Measurements from ENCODE around the gene NEIL3.
A peak's percentile ranks its signal among the peaks of the same experiment; 100 is the strongest.

The NEIL3 gene, protein sequence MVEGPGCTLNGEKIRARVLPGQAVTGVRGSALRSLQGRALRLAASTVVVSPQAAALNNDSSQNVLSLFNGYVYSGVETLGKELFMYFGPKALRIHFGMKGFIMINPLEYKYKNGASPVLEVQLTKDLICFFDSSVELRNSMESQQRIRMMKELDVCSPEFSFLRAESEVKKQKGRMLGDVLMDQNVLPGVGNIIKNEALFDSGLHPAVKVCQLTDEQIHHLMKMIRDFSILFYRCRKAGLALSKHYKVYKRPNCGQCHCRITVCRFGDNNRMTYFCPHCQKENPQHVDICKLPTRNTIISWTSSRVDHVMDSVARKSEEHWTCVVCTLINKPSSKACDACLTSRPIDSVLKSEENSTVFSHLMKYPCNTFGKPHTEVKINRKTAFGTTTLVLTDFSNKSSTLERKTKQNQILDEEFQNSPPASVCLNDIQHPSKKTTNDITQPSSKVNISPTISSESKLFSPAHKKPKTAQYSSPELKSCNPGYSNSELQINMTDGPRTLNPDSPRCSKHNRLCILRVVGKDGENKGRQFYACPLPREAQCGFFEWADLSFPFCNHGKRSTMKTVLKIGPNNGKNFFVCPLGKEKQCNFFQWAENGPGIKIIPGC

DNA sequence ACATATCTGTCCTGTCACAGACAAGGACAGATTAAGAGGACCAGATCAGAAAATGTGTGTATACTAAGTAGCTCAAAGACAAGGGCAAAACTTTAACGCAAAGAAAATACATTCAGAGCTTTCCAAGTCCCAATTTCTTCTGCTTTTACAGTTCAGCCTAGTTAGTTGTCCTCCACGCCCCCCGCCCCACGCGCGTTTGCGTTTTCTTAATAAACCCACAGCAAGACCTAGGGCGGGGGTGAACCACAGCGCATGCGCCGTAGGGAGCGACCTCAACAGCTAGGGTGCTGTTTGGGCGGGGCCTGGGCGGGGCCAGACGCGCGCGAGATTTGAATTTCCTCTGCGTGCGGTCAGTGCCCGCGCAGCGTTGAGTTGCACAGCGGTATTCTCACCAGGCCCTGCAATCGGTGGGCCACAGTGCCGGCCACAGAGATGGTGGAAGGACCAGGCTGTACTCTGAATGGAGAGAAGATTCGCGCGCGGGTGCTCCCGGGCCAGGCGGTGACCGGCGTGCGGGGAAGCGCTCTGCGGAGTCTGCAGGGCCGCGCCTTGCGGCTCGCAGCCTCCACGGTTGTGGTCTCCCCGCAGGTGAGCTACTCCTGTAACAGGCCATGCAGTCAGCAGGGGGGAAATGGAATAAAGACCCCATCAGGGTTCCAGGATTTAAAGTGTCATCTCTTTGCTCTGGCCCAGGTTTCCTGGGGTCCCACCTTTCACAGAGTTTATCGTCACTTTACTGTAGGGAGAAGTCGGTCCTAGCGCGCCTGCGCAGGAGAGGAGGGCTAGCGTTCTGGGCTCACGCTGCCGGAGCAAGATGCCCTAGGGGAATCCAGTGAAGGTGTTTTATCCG, at the start of gene NEIL3:
NEIL3 (plus strand) TSS at position 353 of the 850 bp plus-strand sequence; CDS start at position 433, 80 bp downstream.
- DNase-seq, result peak; percentile 72 to 94 (median 90)

- DNase-seq, result no peak
These were observed 45.9 kb upstream of the NEIL3 start for GRCh38 chr4:177263818-177264217.

GRCh38 chr4:177264788-177265422, 44.8 kb upstream of the NEIL3 start:
- DNase-seq, result no peak

DNA sequence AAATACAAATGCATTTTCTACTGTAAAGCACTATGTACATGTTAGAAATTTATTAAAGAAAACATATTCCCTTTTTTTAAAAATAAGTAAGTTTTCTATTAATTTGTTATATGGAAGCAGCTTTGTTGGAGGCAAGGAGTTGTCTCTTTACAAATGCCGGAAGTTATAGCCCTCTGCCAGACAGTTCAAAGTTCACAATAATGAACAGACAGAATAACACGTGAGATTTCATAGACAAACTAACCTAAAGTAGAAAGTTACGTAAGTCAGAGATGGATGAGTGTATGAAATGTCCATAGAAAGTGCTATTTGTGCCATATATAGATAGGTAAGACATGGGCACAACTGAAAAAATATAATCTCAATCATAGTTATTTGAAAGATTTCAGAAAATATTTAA, 43.9 kb upstream of the NEIL3 start:
- DNase-seq, result no peak

- no peak for DNase-seq
These were observed 43.2 kb upstream of the NEIL3 start for GRCh38 chr4:177266506-177266905.

DNA sequence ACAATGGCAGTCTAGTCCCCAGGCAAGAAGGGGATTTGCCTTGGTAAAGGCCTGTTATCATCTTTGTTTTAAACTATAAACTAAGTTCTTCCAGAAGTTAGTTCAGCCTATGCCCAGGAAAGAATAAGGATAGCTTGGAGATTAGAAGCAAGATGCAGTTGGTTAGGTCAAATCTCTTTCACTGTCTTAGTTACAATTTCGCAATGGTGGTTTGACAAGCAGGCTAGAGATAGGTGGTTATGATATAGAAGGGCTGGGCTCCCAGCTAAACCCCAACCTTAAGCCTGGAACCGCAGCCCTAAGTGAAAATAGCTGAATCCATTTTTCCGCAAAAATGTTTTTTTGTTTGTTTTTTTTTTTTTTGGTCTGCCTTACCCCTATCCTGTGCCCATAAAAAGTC, 41.8 kb upstream of the NEIL3 start:
- no peak for DNase-seq

GRCh38 chr4:177271091-177271490, 38.6 kb upstream of the NEIL3 start:
- DNase-seq, result no peak

GRCh38 chr4:177271915-177272766, 37.5 kb upstream of the NEIL3 start:
- no peak for DNase-seq

DNA sequence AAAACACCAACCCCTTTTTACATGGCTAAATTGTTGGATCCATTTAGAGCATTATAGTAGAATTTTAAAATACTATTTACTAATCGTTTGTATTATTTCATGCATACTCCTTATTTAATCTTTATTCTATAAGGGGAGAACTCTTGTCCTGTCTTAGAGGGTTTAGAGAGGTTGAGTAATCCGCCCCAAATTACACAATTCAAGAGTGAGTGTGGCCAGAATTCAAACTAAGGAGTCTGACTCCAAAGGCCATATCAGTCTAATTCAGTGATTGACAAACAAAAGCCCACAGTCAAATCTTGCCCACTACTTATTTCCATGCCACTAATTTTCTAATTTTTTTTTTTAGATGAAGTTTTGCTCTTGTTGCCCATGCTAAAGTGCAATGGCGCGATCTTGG, 33.7 kb upstream of the NEIL3 start:
- no peak for DNase-seq

- no peak for DNase-seq
These were observed 28.2 kb upstream of the NEIL3 start for GRCh38 chr4:177281351-177281909.

- DNase-seq, result no peak
These were observed 27.3 kb upstream of the NEIL3 start for GRCh38 chr4:177282284-177282835.

DNA sequence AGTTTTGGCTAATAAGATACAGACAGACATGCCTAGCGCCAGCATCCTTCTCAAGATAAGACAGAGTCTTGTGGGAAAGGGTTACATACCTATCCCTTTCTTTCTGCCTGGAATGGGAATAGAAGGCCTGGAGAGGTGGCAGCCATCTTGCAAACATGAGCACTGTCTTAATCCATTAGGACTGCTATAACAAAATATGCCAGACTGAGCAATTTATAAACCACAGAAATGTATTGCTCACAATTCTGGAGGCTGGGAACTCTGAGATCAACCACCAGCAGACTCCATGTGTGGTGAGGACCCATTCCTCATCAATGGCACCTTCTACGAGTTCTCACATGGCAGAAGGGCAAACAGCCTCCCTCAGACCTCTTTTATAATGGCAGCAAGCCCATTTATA, 26.5 kb upstream of the NEIL3 start:
- no peak for DNase-seq

DNA sequence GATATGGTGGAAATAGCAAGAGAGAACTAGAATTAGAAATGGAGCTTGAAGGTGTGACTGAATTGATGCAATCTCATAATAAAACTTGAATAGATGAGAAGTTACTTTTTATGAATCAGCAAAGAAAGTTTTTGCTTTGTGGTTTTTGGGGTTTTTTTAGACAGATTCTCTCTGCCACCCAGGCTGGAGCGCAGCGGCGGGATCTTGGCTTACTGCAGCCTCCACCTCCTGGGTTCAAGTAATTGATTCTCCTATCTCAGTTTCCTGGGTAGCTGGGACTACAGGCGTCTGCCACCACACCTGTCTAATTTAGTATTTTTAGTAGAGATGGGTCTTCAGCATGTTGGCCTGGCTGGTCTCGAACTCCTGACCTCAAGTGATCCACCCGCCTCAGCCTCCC, 23.7 kb upstream of the NEIL3 start:
- DNase-seq, result no peak

DNA sequence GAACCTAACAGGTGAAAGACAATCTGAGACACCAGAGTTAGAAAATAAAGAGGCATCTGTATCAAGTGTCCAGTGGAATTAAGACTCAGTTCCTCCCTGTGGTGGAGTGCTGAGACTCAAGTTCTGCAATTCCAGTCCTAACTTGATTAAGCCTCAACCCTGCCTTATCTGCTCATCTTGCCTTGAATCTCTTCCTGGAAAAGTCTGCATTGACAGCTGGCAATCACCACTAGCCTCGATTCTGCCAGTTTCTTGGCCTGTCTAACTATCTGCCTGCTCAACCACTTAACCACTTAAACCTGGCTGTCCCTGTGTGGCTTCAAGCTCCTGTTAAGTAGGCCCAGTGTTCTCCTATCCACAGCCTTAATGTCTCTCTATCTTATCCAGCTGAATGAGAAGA, 22.4 kb upstream of the NEIL3 start:
- DNase-seq, result no peak

DNA sequence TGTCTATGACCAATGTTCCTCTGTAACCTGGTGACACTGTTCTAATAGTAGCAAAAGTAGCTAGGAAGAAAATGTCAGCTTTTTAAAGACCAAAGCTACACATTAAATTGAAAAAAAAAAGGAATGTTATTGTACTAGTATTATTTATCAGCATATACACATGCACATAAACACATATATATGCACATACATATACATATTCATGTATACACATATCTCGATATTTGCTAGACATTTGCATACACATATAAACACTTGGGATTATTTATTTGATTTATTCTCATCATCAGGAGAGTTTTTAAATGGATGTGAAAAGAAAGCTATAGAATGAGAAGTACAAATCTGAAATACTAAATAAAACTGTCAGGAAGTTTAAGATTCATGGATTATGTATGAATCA, 21.3 kb upstream of the NEIL3 start:
- no peak for DNase-seq

DNA sequence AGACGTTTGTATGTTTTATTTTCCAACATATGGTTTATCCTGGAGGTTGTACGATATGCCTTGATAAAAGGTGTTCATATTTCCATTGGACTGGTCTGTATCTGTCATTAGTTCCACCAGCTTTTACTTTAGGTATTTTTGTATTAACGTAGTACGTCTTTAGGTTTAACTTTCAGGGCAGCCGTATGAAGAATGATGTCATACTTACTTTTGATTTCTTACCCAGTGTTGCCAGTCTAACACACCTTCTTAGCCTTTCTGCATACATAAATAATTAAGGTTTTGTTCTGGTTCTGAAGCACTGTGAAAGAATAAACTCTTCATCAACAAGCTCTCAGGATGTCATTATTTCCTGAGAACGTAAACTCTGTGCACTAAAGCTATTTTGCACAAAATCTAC, 18.9 kb upstream of the NEIL3 start:
- no peak for DNase-seq

DNA sequence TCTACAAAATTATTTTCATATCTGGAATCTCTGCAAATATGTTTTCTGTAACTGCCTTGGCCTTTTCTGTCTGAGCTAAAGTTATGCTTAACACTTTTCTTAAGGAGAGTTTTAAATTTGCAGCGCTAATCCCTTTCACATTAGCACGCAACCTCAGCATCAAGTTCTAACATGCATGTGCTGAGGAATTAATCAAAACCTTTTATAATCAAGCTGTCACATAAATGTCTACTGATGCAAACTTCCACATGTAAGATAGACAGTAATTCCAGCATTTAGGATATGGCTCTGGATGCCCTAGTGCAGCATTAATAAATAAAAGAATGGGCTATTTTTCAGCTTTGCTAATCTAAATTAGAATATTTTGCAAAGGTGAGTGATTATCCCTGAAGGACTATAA, 17.5 kb upstream of the NEIL3 start:
- no peak for DNase-seq

GRCh38 chr4:177293208-177294033, 16.3 kb upstream of the NEIL3 start:
- DNase-seq, result no peak

DNA sequence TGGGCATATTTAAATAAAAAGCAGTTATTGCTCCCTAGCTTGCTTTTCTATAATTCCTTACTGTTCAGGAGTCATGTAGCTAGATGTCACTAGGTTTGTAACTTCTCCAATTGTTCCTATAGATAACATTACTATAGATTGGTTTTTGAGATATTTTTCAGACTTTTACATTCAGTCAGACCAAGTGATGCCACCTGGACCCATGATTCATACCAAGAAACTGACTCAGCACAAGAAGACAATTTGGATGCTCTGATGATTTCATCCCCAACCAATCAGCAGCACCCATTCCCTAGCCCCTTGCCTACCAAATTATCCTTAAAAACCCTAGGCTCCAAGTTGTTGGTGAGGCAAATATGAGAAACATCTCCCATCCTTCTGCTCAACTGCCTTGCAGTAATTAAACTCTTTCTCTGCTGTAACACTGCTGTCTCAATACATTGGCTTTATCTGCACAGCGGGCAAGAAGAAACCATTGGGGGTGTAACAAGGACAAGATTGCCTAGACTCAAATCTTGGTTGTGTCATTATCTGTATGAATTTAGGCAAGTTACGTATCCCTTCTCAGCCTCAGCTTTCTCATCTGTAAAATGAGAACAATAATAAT, 11.8 kb upstream of the NEIL3 start:
- DNase-seq, result no peak

DNA sequence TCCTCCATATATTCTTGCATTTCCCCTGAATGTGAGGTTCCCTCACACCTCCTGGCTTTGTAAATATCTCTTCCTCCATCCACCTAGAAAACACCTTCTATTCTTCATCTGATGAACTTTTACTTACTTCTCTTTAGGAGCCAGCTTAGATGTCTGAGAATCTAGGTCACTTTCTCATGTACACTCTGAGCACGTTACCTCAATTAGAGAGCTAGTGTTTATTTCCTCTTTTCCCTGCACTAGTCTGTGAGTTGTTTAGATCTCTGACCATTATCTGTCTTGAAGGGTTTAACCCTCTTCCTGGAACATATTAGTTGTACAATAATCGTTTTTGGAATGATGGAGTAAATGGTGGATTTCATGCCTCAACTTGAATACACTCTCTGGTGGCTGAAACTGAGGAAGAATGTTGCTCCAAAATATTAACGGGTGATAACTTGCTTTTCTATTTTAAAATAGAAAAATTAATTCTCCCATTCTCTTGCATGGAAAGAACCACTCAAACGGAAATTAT, 8.5 kb upstream of the NEIL3 start:
- no peak for DNase-seq

All from activated naive CD4-positive, alpha-beta T cell (primary cell).